Measurements from ENCODE around the gene ZBTB17. TPM values are rescaled to one million over a fixed set of nuclear protein-coding genes. Genes with fewer than 3 reads are reported as not detected.

The ZBTB17 gene
- total and polyA plus RNA-seq, 2 of the 4 experiments (the other 2 are of a cell fraction) = 26.3 to 58.2 TPM

DNA sequence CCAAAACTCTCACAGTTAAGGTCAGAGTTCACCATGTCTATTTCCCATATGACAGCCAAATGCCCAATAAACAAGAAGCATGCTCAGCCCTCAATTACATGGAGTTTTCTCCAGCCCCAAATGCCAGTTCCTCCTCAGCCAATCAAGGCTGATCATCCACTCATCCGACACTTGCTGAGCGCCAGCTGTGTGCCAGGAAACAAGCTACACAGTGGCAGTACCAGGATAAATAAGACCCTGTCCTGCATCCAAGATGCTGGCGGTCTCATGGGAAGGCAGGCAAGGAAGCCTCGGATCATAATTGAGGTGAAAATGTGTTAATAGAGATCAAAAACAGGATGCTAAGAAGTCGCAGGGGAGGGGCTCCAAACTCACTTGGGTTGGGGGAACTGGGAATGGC is 7.7 kb downstream of the ZBTB17 start:
- no peak overlapping the region for H2AFZ ChIP-seq (replicated peaks; ENCODE audit: low read length, poor library complexity)
- in situ Hi-C loops (cut with MboI; ENCODE audit: low sequenced_read_pairs) = no loop called here
- peak overlapping the region; percentile 64; the same call in 1 of the 2 replicates for H3K23ac ChIP-seq (ENCODE audit: low read depth, low read length)
- H2BK120ac ChIP-seq (ENCODE audit: low read depth, low read length) = no peak overlapping the region
- intact Hi-C loops (cut with micrococcal nuclease) = no loop called here
- H3K9ac ChIP-seq (ENCODE audit: low read depth, low read length) = no peak overlapping the region
- H2BK20ac ChIP-seq (ENCODE audit: low read depth, low read length) = no peak overlapping the region
- ATAC-seq (ENCODE audit: low read depth) (no peak), DNase-seq (no peak)
- POLR2A ChIA-PET (ENCODE audit: unreplicated experiment) = no interaction called here
- no peak overlapping the region for H2AK9ac ChIP-seq (replicated peaks; ENCODE audit: low read depth, low read length, poor library complexity)
- no peak overlapping the region for H3K18ac ChIP-seq (ENCODE audit: low read depth, low read length)
- no peak overlapping the region for H2AK5ac ChIP-seq (ENCODE audit: low read depth, low read length)
- H3K27me3 ChIP-seq (ENCODE audit: control insufficient read depth, insufficient read depth, low read length) = no peaks in the 10 kb centered on the region
- H3K27ac ChIP-seq (ENCODE audit: insufficient read depth, low read length) = no peak overlapping the region
- H2BK5ac ChIP-seq (ENCODE audit: low read depth, low read length, poor library complexity, severe bottlenecking) = no peak overlapping the region
- H3K4me2 ChIP-seq (ENCODE audit: low read depth, low read length) = no peak overlapping the region
- TF ChIP-seq MAZ (IDR thresholded peaks at IDR 0.05; ENCODE audit: borderline replicate concordance, low read depth, low read length) = no peak
- no peak for TF ChIP-seq NFE2L2 (IDR thresholded peaks at IDR 0.05; ENCODE audit: low read depth, low read length)
- TF ChIP-seq RAD21 (IDR thresholded peaks at IDR 0.05; ENCODE audit: low read length) = no peak
- no peak for TF ChIP-seq POLR2A (IDR thresholded peaks at IDR 0.05; ENCODE audit: low read depth, low read length)
- no peak for TF ChIP-seq USF2 (IDR thresholded peaks at IDR 0.05; ENCODE audit: low read depth, low read length)
- TF ChIP-seq RFX5 (IDR thresholded peaks at IDR 0.05; ENCODE audit: low read depth, low read length) = no peak
- TF ChIP-seq MAFK (IDR thresholded peaks at IDR 0.05; ENCODE audit: low read depth, low read length) = no peak
- TF ChIP-seq, protein P1, sequence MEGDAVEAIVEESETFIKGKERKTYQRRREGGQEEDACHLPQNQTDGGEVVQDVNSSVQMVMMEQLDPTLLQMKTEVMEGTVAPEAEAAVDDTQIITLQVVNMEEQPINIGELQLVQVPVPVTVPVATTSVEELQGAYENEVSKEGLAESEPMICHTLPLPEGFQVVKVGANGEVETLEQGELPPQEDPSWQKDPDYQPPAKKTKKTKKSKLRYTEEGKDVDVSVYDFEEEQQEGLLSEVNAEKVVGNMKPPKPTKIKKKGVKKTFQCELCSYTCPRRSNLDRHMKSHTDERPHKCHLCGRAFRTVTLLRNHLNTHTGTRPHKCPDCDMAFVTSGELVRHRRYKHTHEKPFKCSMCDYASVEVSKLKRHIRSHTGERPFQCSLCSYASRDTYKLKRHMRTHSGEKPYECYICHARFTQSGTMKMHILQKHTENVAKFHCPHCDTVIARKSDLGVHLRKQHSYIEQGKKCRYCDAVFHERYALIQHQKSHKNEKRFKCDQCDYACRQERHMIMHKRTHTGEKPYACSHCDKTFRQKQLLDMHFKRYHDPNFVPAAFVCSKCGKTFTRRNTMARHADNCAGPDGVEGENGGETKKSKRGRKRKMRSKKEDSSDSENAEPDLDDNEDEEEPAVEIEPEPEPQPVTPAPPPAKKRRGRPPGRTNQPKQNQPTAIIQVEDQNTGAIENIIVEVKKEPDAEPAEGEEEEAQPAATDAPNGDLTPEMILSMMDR (conservative IDR thresholded peaks at IDR 0.05; ENCODE audit: low read depth, low read length) = no peak
- no peak for TF ChIP-seq FOS (IDR thresholded peaks at IDR 0.05; ENCODE audit: low read depth, low read length)
- no peak for TF ChIP-seq SMC3 (IDR thresholded peaks at IDR 0.05; ENCODE audit: low read depth, low read length)
- TF ChIP-seq BHLHE40 (IDR thresholded peaks at IDR 0.05; ENCODE audit: low read depth, low read length) = no peak
- TF ChIP-seq ELK1 (IDR thresholded peaks at IDR 0.05; ENCODE audit: borderline replicate concordance, low read depth, low read length) = no peak
- TF ChIP-seq CHD1 (IDR thresholded peaks at IDR 0.05; ENCODE audit: low read depth, low read length) = no peak
- TF ChIP-seq MXI1 (IDR thresholded peaks at IDR 0.05; ENCODE audit: borderline replicate concordance, low read depth, low read length) = no peak
- TF ChIP-seq CEBPB (IDR thresholded peaks at IDR 0.05; ENCODE audit: low read depth, low read length) = no peak
- no peak for TF ChIP-seq RCOR1 (IDR thresholded peaks at IDR 0.05; ENCODE audit: insufficient replicate concordance, low read length)
- H3K4ac ChIP-seq (ENCODE audit: low read depth, low read length) = 0 out of 2 replicates have a peak overlapping the region, but pooled peaks have one; percentile 8
- H4K20me1 ChIP-seq (ENCODE audit: insufficient read depth, low read length) = peaks cover 18% of the 10 kb centered on the region; the same call in 1 of the 2 replicates
- 70% methylated on average over 2 of the region's 5 CpGs; no CpG with 5 or more reads in 1 of the 2 experiments for WGBS, 2 experiments (ENCODE audit: extremely low coverage in 2 of 2, insufficient read length in 1 of 2)
- no TSS peak for BruUV-seq (replicated peaks)
- H3K4me3 ChIP-seq (ENCODE audit: insufficient read depth, low read depth, low read length) = no peak overlapping the region
- dilution Hi-C loops (cut with HindIII; ENCODE audit: low sequenced_read_pairs, unreplicated experiment) = no loop called here
- H4K91ac ChIP-seq (ENCODE audit: insufficient read depth, low read depth, low read length) = no peak overlapping the region
- CTCF ChIA-PET = no interaction called here
- no peak overlapping the region for H2BK15ac ChIP-seq (ENCODE audit: low read depth, low read length)
- H4K5ac ChIP-seq (ENCODE audit: low read depth, low read length) = no peak overlapping the region
- H3K14ac ChIP-seq (replicated peaks; ENCODE audit: low read depth, low read length) = no peak overlapping the region
- H4K8ac ChIP-seq (ENCODE audit: low read depth in 2 of 2, low read length in 2 of 2) = no peak overlapping the region
- peaks cover 23% of the 10 kb centered on the region for H3K9me1 ChIP-seq (ENCODE audit: insufficient read depth, low read length)
- H3K36me3 ChIP-seq (ENCODE audit: control insufficient read depth, insufficient read depth, low read length) = peaks cover 28% of the 10 kb centered on the region
- H3K4me1 ChIP-seq (ENCODE audit: control insufficient read depth, insufficient read depth, low read length) = peaks cover 15% of the 10 kb centered on the region
- no peaks in the 10 kb centered on the region; the same call in 1 of the 2 replicates for H3K9me3 ChIP-seq (ENCODE audit: control insufficient read depth, insufficient read depth, low read length)
- H3K79me1 ChIP-seq (ENCODE audit: low read depth in 1 of 2, low read length in 2 of 2) = peaks cover 34 to 81% of the 10 kb centered on the region in 2 experiments
- H3K56ac ChIP-seq (ENCODE audit: extremely low read depth, insufficient read depth, low read length) = no peak overlapping the region
